Hepatocyte (in vitro differentiated cells): ENCODE results near the gene ITGBL1. TPM values are rescaled to one million over a fixed set of nuclear protein-coding genes. Genes with fewer than 3 reads are reported as not detected.

ENCODE experiments used
- DNase-seq: peaks from one replicate; pipeline ENCODE4 v3.0.0-alpha.2; 2016; ENCODE audit warnings: low spot score
- H2AFZ ChIP-seq: fragments of 200-600 bp; sonication (generic); 2 replicates; pipeline ENCODE4 v1.6.0; 2016; ENCODE audit warnings: antibody characterized with exemption, mild to moderate bottlenecking
- H3K27ac ChIP-seq: fragments of 200-600 bp; sonication (generic); 2 replicates; pipeline ENCODE4 v1.5.1; 2016; ENCODE audit warnings: mild to moderate bottlenecking
- H3K27me3 ChIP-seq: fragments of 200-600 bp; sonication (generic); 2 replicates; pipeline ENCODE4 v1.6.1; 2016
- H3K36me3 ChIP-seq: fragments of 200-600 bp; sonication (generic); replicated peaks from 2 replicates; pipeline ENCODE4 v1.5.1; 2016; ENCODE audit warnings: low read depth; ENCODE audit not compliant: insufficient read depth
- H3K4me1 ChIP-seq: fragments of 200-600 bp; sonication (generic); 2 replicates; pipeline ENCODE4 v1.5.1; 2016; ENCODE audit warnings: mild to moderate bottlenecking, moderate library complexity; ENCODE audit not compliant: insufficient read depth
- H3K4me2 ChIP-seq: fragments of 200-600 bp; sonication (generic); 2 replicates; pipeline ENCODE4 v1.6.0; 2016
- H3K4me3 ChIP-seq: fragments of 200-600 bp; sonication (generic); 2 replicates; pipeline ENCODE4 v1.5.1; 2016; ENCODE audit warnings: mild to moderate bottlenecking
- H3K79me2 ChIP-seq: fragments of 200-600 bp; sonication (generic); 2 replicates; pipeline ENCODE4 v1.6.0; 2017; ENCODE audit warnings: mild to moderate bottlenecking
- H3K9me2 ChIP-seq: fragments of 200-600 bp; sonication (generic); replicated peaks from 2 replicates; pipeline ENCODE4 v1.6.0; 2017; ENCODE audit warnings: mild to moderate bottlenecking; ENCODE audit not compliant: insufficient read depth
- H3K9me3 ChIP-seq: fragments of 200-600 bp; sonication (generic); 2 replicates; pipeline ENCODE4 v1.5.1; 2016; ENCODE audit warnings: low read depth, mild to moderate bottlenecking
- H4K20me1 ChIP-seq: fragments of 200-600 bp; sonication (generic); 2 replicates; pipeline ENCODE4 v1.6.0; 2016; ENCODE audit warnings: mild to moderate bottlenecking; ENCODE audit not compliant: insufficient read depth, poor library complexity, severe bottlenecking
- CTCF ChIP-seq: fragments of 200-600 bp; sonication (generic); IDR thresholded peaks from 2 replicates; pipeline ENCODE4 v1.5.1; 2016; ENCODE audit warnings: antibody characterized with exemption, mild to moderate bottlenecking; ENCODE audit not compliant: poor library complexity
- EZH2 ChIP-seq: fragments of 200-600 bp; sonication (generic); IDR thresholded peaks from 2 replicates; pipeline ENCODE4 v1.6.1; 2016; ENCODE audit warnings: antibody characterized with exemption, mild to moderate bottlenecking, borderline replicate concordance
- EZH2phosphoT487 ChIP-seq: fragments of 200-600 bp; sonication (generic); IDR thresholded peaks from one replicate; pipeline ENCODE4 v1.6.1; 2018; ENCODE audit warnings: antibody characterized with exemption, mild to moderate bottlenecking, low read depth, moderate library complexity; ENCODE audit not compliant: unreplicated experiment, severe bottlenecking
- WGBS: methylation state at CpG from one replicate; pipeline ENCODE4 v1.1.6; 2016; ENCODE audit warnings: low lambda C conversion rate; ENCODE audit errors: missing lambda C conversion rate; 5-methylcytosine and 5-hydroxymethylcytosine counted together
- polyA plus RNA-seq: library from polyadenylated mRNA; unstranded; fragments of >200 nt; fragmentation: Nextera tagmentation; extraction: Ambion mirVana; gene quantifications from 2 replicates; pipeline ENCODE4 v1.2.1, GENCODE V29; 2016
- total RNA-seq: library from RNA; depleted of rRNA; stranded (reverse); fragments of >200 nt; gene quantifications from 2 replicates; pipeline ENCODE4 v1.2.3, GENCODE V29; 2014

The ITGBL1 gene
- total and polyA plus RNA-seq, 2 experiments from 2014 or later: 0.33 TPM; not detected in 1

DNA sequence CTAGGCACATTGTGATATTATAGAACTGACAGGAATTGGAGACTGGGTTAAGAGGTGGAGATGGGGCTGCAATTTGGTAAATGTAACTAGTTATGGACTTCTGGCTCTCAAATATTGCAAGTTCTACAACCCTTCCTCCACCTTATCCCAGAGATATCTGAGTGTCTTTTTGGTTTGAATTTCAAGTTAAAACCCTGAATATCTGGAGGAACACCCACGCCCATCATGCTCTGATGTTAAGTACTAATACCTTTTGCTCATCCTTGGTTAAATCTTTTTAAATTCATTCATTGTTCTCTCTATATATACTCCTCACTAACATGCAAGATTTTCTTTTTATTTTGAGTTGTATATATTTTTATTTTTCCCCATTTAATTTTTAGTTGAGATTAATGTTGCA, 28.9 kb downstream of the ITGBL1 start:
- H3K4me1 ChIP-seq: no peaks in the 10 kb centered on the region
- WGBS: 67% methylated on average over 1 of the region's 1 CpG
- no peak overlapping the region for H3K4me3 ChIP-seq
- no peak overlapping the region for H3K4me2 ChIP-seq
- no peaks in the 10 kb centered on the region for H4K20me1 ChIP-seq
- no peaks in the 10 kb centered on the region for H3K36me3 ChIP-seq
- H3K27me3 ChIP-seq: no peaks in the 10 kb centered on the region
- H3K79me2 ChIP-seq: no peaks in the 10 kb centered on the region
- no peak for TF ChIP-seq EZH2phosphoT487
- TF ChIP-seq CTCF: no peak
- no peak for TF ChIP-seq EZH2
- no peaks in the 10 kb centered on the region for H3K9me2 ChIP-seq
- H3K27ac ChIP-seq: no peak overlapping the region
- H2AFZ ChIP-seq: no peak overlapping the region
- H3K9me3 ChIP-seq: no peaks in the 10 kb centered on the region
- DNase-seq: no peak

DNA sequence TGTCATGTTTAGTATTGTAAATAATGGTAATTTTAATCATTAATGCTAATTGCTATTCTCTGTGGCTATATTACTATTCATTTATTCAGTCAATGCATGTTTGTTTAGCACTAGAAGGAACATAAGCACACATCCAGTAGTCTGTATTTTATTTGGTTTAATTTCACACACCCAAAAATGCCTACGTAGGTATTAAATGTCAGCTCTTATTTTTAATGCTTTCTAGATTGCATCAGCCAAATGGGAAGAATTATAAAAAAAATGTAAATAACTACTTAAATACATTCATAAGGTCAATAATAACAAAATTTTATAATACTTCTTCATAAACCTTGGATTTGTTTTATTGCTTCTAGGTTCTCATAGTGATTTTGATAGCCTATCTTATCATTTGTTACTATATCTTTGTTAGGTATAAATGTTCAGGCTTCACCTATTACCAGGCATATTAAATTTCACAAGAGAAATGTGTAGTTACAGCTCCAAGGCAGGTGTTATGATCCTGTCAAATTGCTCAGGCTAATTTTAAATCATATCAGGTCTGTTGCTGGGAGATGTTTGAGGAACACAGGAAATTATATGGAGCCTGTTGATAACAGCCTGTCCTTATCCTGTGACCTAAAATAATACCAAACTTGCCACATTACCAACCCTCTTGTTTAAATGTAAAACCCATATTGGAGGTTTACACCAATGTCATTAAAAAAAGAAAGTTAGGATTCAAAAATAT, 34.4 kb downstream of the ITGBL1 start:
- H3K4me2 ChIP-seq: no peak overlapping the region
- no peaks in the 10 kb centered on the region for H3K9me3 ChIP-seq
- no peak overlapping the region for H3K4me3 ChIP-seq
- H3K27ac ChIP-seq: no peak overlapping the region
- H3K79me2 ChIP-seq: no peaks in the 10 kb centered on the region
- 94% methylated on average over 1 of the region's 1 CpG for WGBS
- H3K36me3 ChIP-seq: no peaks in the 10 kb centered on the region
- no peaks in the 10 kb centered on the region for H4K20me1 ChIP-seq
- TF ChIP-seq EZH2 (no peak), CTCF (no peak), EZH2phosphoT487 (no peak)
- no peaks in the 10 kb centered on the region for H3K9me2 ChIP-seq
- no peaks in the 10 kb centered on the region for H3K4me1 ChIP-seq
- H2AFZ ChIP-seq: no peak overlapping the region
- no peaks in the 10 kb centered on the region for H3K27me3 ChIP-seq
- no peak for DNase-seq

DNA sequence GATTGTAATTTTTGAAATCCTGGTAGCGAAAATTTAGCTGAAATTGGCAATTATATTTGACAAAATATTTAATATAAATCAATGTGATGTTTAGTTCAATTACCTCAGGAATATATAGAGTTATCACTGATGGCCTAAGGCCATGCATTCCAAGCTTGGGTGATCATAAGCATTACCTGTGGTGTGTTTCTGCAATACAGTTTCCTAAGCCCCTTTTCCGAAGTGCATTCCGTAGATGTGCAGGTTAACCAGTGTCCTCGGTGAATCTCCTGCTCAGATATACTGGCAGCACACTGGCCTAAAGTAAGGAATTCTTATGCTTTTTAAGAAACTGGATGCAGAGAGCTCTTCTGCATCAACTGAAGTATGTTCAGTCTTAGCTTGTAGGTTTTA, 35.0 kb downstream of the ITGBL1 start:
- Histone ChIP-seq H3K9me2 (no peaks in the 10 kb centered on the region), H3K79me2 (no peaks in the 10 kb centered on the region), H3K4me3 (no peak overlapping the region), H3K27ac (no peak overlapping the region), H3K27me3 (no peaks in the 10 kb centered on the region), H2AFZ (no peak overlapping the region), H3K36me3 (no peaks in the 10 kb centered on the region), H4K20me1 (no peaks in the 10 kb centered on the region), H3K9me3 (no peaks in the 10 kb centered on the region), H3K4me2 (no peak overlapping the region), H3K4me1 (no peaks in the 10 kb centered on the region)
- DNase-seq: no peak
- 89% methylated on average over 4 of the region's 4 CpGs for WGBS
- TF ChIP-seq CTCF (no peak), EZH2phosphoT487 (no peak), EZH2 (no peak)

GRCh38 chr13:101488734-101489133, 36.3 kb downstream of the ITGBL1 start:
- H4K20me1 ChIP-seq: no peaks in the 10 kb centered on the region
- no peak overlapping the region for H2AFZ ChIP-seq
- H3K27ac ChIP-seq: no peak overlapping the region
- H3K9me2 ChIP-seq: no peaks in the 10 kb centered on the region
- no peaks in the 10 kb centered on the region for H3K36me3 ChIP-seq
- no peak for DNase-seq
- no peak overlapping the region for H3K4me3 ChIP-seq
- H3K4me2 ChIP-seq: no peak overlapping the region
- TF ChIP-seq CTCF (no peak), EZH2phosphoT487 (no peak), EZH2 (no peak)
- WGBS: 74% methylated on average over 1 of the region's 1 CpG
- no peaks in the 10 kb centered on the region for H3K4me1 ChIP-seq
- H3K27me3 ChIP-seq: no peaks in the 10 kb centered on the region
- no peaks in the 10 kb centered on the region for H3K9me3 ChIP-seq
- no peaks in the 10 kb centered on the region for H3K79me2 ChIP-seq
